Measurements from ENCODE around the gene APLF.
"Not testable (repeated sequence)": the region's sequence is repeated elsewhere in the genome, so short reads cannot be mapped to it uniquely, and the experiment has no call there.

The APLF gene

DNA sequence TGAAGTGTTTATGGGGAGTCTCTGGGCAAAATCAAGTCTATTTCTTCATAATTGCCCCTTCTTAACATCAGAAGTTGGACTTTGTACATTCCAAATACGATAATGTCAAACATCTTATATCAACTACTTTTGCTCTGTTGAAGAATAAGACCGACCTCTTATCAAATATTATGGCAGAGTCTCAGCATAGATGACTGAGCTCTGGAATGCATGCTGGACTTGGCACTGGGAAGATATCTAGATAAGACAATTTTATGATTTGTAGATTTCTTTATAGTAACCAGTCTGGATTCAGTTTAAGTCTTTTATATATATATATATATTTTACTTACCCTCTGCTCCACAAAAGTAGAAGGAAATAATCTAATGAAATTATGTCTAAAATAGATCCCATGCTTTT, 8.2 kb downstream of the APLF start:
- DNase-seq (ENCODE audit: low spot score): no peak

- DNase-seq (ENCODE audit: low spot score): no peak
Observed at GRCh38 chr2:68476454-68476853, 9.1 kb downstream of the APLF start.

- DNase-seq (ENCODE audit: low spot score): no peak
Observed at GRCh38 chr2:68478688-68479087, 11.3 kb downstream of the APLF start.

GRCh38 chr2:68482296-68482820, 15.0 kb downstream of the APLF start:
- DNase-seq (ENCODE audit: low spot score): peak; percentile 28

DNA sequence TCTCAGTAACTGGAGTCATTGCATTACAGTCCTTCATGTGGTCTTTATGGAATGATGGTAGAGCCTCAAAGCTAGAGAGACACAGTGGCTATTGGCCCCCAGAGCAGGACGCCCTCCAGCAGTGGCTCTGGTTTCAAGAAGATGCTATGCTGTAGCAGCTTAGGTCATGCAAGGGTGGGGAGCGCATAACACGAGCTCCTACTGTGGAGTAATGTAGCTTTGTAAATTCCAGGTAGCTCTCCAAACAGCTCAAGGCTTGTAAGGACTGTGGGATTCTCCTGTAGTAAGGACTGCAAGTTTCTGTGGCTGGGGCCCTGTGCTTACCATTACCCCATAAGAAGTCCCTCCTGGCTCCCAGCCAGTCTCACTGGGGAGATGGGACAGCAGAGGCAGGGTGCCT, 15.6 kb downstream of the APLF start:
- DNase-seq (ENCODE audit: low spot score): no peak

- DNase-seq (ENCODE audit: low spot score): peak; percentile 39
Observed at GRCh38 chr2:68487773-68488355, 20.5 kb downstream of the APLF start.

GRCh38 chr2:68488605-68489004, 21.2 kb downstream of the APLF start:
- DNase-seq (ENCODE audit: low spot score): peak; percentile 7

DNA sequence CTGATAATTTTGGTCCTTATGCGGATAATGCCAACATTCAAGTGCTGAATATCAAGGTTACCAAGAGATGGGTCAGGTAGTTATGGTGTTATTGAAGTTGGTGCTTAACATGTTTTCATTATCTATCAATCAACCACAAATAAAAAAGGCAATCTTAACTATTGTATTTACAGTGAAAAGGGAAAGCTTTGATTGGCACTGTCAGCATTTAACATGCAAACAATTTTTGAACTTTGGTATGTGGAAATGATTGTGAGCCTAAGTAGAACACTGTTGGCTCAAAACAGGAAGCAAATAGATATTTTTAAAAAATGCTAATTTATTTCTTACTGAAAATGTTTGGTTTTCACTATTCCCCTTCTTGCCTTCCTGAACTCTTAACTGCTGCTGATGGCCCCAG, 21.9 kb downstream of the APLF start:
- no peak for DNase-seq (ENCODE audit: low spot score)

DNA sequence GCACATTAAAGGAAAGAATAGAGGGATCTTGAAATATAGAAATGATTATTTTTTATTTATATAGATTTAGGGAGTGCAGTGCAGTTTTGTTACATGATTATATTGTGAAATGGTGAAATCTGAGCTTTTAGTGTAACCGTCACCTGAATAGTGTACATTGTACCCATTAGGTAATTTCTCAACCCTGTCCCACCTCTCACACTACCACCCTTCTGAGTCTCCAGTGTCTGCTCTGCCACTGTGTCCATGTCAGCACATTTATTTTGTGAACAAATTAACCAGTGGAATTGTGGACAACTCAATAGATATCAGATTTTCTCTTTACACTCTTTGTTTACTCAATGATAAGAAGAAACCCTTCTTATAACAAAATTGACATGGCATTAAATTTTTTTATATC, 24.2 kb downstream of the APLF start:
- DNase-seq (ENCODE audit: low spot score): no peak

DNA sequence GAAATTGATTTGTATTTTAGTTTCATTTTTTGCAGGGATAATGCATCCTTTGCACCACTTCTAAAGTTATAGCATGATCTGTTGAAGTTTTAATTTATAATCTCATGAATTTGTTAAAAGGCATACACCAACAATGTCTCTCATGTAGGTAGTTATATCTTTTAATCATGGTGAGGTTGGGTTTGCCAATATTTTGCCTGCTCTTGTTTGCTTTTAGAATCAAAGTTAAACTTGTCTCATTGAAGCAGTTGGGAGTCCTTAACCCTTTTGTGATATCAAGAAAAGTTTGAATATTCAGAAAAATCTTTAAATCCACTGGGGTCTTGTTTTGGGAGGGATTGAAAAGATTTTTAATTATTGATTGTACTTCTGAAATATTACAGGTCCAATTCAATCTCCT, 31.7 kb downstream of the APLF start:
- no peak for DNase-seq (ENCODE audit: low spot score)

DNA sequence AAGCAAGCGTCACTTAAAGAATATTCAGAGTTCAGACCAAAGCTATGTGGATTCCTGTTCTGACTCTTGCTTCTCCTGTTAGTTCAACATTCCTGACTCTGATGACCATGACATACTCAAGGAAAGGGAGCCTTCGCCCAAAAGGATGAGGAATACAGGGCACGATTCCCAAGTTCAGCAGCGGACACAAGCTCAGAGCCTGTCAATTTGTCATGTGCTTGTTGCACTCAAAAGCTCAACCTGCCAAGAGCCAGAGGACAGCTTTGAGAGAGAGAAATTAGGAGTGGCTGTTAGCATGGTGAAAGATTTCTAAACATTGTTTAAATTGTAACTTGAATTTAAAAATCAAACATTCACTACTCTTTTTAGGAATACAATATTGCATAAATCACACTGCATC, 33.3 kb downstream of the APLF start:
- no peak for DNase-seq (ENCODE audit: low spot score)

DNA sequence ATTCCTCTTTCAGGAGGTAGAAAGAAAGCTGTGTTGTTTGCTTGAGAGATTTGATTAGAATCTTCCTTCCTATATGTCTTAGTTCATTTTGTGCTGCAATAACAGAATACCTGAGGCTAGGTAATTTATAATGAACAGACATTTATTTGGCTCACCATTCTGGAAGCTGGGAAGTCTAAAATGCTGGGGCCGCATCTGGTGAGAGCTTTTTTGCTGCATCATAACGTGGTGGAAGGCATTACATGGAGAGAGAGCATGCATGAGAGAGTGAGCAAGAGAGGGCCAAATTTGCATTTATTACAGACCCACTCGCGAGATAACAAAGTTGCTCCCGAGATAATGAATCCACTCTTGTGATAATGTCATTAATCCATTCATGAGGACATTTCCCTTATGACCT, 34.4 kb downstream of the APLF start:
- no peak for DNase-seq (ENCODE audit: low spot score)

DNA sequence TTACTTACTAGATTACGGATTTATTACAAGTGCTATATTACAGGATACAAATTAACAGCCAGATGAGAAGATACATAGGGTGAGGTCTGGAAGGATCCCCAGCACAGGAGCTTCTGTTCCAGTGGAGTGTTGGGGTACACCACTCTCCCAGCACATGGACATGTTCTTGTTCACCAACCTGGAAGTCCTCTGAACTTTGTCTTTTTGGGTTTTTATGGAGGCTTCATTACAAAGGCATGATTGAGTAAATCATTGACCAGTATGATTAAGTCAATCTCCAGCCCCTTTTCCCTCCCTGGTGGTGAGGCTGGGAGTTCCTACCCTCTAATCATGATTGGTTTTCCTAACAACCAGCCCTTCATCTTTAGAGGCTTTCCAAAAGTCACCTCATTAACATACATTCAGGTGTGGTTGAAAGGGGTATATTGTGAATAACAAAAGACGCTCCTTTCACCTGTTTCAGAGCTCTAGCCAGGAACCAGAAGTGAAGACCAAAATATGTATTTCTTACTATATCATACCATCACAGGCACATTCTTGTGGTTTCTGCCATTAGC, 38.3 kb downstream of the APLF start:
- DNase-seq (ENCODE audit: low spot score): peak; percentile 22

DNA sequence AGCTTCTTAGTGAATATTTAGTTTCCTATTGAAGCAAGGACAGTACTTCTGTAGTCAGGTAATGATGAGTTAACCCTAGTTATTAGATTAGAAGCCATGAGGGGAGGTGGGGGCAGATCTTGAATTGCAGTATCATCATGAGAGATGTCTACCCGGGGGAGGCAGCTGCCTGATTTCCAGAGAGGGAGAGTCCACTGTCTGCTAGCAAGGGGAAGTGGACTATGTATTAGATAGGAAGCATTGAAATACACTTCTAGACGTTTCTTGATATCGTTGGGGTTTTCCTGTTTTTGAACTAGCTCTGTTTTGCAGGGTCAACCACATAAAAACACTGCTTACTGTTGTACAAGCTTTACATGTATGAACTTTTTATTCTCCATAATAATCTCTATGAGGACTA, 38.8 kb downstream of the APLF start:
- DNase-seq (ENCODE audit: low spot score): no peak

DNA sequence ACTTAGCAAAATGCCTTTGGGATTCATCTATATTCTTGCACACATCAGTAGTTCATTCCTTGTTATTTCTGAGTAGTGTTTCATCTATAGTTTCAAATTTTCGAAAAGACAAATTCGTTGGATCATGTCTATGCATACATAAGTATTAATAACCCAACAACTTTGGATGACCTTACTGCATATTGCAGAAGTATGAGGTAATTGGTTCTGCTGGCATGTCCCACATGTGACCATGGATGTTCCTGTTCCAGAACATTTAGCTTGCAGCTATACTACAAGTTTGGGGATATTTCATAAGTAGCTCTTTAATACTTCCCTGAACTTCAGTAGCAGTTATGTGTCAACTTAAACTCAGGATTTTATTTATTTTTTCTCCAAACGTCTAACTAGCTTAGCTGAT, 44.9 kb downstream of the APLF start:
- no peak for DNase-seq (ENCODE audit: low spot score)

- DNase-seq (ENCODE audit: low spot score): no peak
Observed at GRCh38 chr2:68512966-68513365, 45.6 kb downstream of the APLF start.

DNA sequence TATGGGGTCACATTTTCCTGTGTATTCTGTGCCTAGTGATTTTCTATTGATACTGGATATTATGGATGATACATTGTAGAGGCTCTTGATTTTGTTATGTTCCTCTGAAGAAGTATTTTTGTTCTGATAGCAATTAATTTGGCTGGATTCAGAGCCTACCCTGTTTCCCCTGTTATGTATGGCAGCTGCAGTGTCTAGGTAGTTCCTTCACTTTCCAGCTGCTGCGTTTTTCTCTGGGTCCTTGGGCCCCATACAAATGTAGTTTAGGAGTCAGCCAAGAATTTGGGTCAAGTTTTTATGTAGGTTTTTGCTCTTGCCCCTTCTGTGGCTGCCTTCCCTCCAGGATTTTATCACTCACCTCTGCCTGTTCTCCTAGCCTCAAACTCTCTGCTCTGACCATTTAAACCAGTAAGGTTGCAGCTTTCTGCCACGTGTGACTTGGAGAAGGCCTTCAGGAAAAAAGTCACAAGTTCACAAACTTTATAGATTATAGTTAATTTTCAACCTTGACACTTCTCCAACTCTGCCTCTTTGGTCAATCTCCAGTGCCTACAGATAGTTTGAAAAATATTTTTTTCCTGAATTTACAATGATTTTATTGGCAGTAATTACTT, 47.0 kb downstream of the APLF start:
- no peak for DNase-seq (ENCODE audit: low spot score)

DNA sequence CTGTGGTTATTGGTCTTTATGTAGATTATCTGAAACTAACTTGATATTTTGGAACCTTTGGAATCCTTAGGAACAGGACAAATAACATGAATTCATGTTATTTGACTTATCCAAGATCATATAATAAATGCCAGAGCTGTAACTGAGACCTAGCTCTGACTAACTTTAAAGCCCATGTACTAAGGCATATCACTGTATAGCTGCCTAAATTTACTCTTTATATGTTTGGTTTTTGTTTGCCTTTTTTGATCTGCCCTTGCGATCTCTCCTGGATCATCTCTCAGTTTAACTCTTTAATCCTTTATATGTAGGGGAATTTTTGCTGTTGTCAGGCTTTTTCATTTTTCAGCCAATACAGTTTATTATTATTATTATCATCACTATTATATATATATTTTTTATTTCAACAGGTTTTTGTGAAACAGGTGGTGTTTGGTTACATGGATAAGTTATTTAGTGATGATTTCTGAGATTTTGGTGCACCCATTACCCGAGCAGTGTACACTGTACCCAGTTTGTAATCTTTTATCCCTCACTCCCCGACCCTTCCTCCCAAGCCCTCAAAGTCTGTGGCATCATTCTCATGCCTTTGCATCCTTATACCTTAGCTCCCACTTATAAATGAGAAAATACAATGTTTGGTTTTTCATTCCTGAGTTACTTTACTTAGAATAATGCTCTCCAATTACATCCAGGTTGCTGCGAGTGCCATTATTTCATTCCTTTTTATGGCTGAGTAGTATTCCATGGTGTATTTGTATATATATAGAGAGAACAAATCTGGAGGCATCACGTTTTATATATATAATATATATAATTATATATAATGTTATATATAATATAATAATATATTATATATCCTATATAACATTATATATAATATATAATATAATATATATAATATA, 48.9 kb downstream of the APLF start:
- DNase-seq (ENCODE audit: low spot score): no peak

- DNase-seq (ENCODE audit: low spot score): no peak
Observed at GRCh38 chr2:68519236-68519635, 51.9 kb downstream of the APLF start.

- no peak for DNase-seq (ENCODE audit: low spot score)
Observed at GRCh38 chr2:68521037-68521436, 53.7 kb downstream of the APLF start.

- DNase-seq (ENCODE audit: low spot score): not testable (repeated sequence)
Observed at GRCh38 chr2:68526943-68527342, 59.6 kb downstream of the APLF start.

- DNase-seq (ENCODE audit: low spot score): not testable (repeated sequence)
Observed at GRCh38 chr2:68527343-68528081, 60.1 kb downstream of the APLF start.
